Activated naive CD4-positive, alpha-beta T cell treated with anti-CD3 and anti-CD28 coated beads, Interleukin-2, amount 50 U/mL, for 16 hours (primary cell): Measurements from ENCODE around the gene STX18.
"Not testable (repeated sequence)": the region's sequence is repeated elsewhere in the genome, so short reads cannot be mapped to it uniquely, and the experiment has no call there.

ENCODE experiments used
- DNase-seq: peaks from one replicate; pipeline ENCODE4 v3.0.0-alpha.2; 2020

Gene STX18

GRCh38 chr4:4506961-4507360, 34.9 kb downstream of the STX18 start:
- no peak for DNase-seq

- not testable (repeated sequence) for DNase-seq
Observed at GRCh38 chr4:4505211-4505610, 36.6 kb downstream of the STX18 start.

- no peak for DNase-seq
Observed at GRCh38 chr4:4504783-4505182, 37.1 kb downstream of the STX18 start.

- no peak for DNase-seq
Observed at GRCh38 chr4:4502694-4503311, 39.0 kb downstream of the STX18 start.

- DNase-seq = no peak
Observed at GRCh38 chr4:4501679-4502078, 40.2 kb downstream of the STX18 start.

DNA sequence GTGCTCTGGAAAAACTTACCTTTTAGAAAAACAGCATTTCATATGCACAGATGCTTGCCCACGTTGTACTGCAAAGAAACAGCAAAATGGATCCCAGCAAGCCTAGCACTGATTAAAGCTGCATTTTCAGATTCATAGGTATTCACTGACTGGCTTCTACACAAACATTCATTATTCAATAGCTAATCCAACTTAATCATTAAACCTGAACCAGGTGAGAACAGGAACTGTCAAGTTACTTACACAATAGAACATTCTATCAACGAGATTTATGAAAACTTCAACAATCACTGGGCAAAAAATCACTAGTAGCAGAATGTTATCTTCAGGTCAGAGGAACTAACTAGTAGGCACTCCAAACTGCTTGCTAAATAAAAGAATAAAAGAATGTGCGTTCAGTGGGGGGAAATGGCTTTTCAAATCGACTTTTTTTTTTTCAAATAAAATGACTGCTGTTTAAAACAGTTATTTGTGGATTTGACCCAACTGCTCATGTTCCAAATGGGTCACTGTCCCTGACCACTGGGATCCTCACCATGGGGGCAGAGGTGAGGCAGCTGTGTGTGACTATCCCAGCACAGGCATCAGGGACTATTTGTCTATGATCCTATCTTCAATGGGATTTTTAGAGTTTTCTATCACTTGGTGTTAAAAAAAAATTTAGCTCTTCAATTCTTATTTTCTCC, 42.3 kb downstream of the STX18 start:
- no peak for DNase-seq

- no peak for DNase-seq
Observed at GRCh38 chr4:4496592-4497372, 45.1 kb downstream of the STX18 start.

DNA sequence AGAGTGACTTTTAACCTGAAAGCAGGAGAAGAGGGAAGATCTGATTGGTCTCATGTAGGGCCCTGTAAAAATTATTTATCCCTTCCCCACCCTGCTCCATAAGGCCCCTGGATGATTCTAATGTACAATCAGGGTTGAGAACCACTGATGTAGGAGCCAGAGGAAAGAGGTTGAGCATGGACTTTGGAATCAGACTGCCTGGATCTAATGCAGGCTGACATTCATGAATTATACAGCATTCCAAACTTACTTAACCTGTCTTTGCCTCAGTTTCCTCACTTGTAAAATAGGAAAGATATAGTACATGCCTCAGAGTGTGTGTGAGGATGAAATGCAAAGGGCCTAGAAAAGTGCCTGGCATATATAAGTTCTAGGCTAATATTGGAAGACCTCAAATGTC, 47.0 kb downstream of the STX18 start:
- no peak for DNase-seq

DNA sequence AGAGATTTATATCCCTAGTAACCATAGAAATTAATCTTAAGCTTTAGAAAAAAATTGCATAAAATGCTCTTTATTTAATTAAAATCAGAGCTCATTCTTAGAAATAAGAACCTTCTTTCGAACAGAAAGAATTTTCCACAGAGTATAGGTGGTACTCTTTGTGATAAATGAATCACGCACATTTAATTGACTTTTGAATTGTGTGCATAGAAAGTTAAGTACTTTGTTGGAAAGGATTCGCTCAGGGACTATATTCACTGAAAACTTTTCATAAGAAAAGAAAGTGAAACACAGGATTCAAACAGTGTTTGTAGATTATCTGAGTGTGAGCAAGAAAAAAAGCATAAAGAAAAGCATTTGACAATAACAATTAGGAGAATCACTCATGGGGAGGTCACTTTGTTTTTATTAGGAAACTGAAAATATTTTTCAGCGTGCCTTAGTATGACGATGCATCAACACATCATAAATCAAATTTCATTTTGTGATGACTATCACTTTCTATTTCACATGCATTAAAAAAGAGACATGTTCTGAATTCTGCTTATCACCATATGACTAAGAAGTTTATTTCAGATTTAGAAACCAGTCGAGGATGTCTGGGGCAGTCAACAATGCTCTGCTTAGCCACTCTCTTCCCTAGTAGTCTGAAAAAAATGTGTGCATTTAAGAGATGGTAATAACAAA, 49.5 kb downstream of the STX18 start:
- DNase-seq = no peak

DNA sequence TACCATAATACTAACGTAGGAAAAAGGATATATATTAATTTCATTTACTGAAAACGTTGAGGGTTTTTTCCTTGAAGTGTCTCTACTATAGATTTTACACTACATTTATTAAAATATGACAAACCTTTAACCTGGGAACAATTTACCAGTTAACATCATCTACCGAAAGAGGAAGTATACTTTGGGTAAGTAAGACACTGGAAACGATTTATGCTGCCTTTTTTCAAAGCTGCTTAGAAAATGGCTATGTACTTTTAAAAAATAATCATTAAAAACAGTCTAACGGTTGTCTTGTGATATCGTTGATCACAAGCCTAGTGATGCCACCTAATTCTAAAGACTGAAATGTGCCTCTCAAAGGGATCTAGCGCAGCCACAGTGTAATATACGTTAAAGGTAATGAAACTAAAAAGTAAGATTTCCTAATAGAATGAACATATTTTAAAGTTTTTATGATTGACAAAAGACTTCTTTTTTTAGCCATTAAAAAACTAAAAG, 50.4 kb downstream of the STX18 start:
- no peak for DNase-seq

DNA sequence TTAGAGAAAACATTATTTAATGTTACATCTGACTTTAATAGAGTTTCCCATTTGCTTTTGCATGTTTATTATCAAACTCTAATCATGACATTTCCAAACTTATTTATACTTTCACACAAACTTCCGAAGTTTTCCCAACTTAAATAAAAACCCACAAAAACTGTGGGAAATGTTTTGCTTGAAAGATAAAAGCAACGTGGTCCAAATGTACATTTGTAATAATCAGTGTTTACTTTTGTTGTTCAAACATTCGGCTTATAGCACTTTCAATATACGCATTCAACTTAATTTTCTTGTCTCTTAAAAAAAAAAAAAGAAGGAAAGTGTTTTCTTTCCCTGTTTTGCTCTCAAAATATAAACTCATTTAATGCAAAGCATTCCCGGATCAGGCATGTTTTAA, 51.0 kb downstream of the STX18 start:
- DNase-seq = no peak

- no peak for DNase-seq
Observed at GRCh38 chr4:4490041-4490440, 51.8 kb downstream of the STX18 start.

GRCh38 chr4:4488405-4489404, 53.1 kb downstream of the STX18 start:
- peak; percentile 72 for DNase-seq

- DNase-seq = no peak
Observed at GRCh38 chr4:4486969-4487368, 54.9 kb downstream of the STX18 start.

- no peak for DNase-seq
Observed at GRCh38 chr4:4485806-4486205, 56.0 kb downstream of the STX18 start.

DNA sequence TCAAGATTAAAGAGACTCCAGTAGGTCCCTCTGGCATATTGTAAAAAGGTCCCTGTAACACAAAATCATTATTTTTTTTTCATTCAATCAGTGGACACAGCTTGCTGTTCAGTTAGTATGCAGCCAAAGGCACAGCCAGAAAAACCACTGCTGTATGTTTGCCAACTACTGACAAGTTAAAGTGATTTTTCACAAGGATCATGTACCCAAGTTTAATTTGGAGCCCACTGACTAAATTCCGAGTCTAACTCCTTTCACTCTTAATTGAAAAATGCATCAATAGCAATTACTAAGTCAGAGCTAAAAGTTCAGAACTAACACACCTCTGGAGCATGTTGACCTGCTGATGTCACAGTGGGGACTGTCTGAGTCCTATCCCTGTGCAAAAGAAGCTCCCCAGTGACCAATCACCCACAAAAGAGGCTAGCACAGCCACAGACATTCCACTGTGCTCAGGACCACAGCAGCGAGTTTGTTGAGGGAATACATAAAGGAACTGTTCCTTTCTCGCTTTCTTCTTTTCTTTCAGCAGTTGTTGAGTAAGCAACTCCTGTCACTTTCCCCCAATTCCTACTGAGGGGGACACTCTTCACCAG, 60.4 kb downstream of the STX18 start:
- no peak for DNase-seq

GRCh38 chr4:4480685-4481398, 61.0 kb downstream of the STX18 start:
- DNase-seq = no peak

- no peak for DNase-seq
Observed at GRCh38 chr4:4480205-4480604, 61.6 kb downstream of the STX18 start.

DNA sequence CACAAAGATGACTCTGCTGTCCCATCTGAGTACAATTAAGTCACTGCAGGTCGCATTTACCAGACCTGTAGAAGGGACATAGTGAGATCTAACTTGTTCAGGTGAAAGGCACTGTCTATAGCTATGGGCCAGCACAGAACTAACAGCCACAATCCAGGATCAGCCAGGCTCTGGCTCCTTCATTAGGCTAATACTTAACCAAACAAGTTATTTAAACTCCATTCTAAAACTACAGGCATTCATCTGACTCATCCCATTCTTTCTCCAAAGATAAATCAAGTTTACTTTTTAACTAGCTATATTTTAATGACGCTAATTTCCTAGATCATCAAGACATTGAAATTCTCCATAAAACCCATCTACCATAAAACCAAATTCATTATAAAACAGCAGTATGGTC, 62.5 kb downstream of the STX18 start:
- DNase-seq = no peak

- no peak for DNase-seq
Observed at GRCh38 chr4:4477796-4478195, 64.1 kb downstream of the STX18 start.

GRCh38 chr4:4477391-4477790, 64.5 kb downstream of the STX18 start:
- DNase-seq = no peak
